Vagina (tissue), 2 donors: Measurements from ENCODE around the gene PRELID3B. TPM values are rescaled to one million over a fixed set of nuclear protein-coding genes. Genes with fewer than 3 reads are reported as not detected.
A peak's percentile ranks its signal among the peaks of the same experiment; 100 is the strongest.

Experiments used
- DNase-seq, 2 donors: peaks; one replicate each; pipeline ENCODE4 v3.0.0-alpha.2; 2017; ENCODE audit errors: extremely low spot score in 2 of 2
- H3K27ac ChIP-seq: fragments of 200-600 bp; sonication (generic); one replicate; pipeline ENCODE4 v1.5.1; 2019
- H3K27me3 ChIP-seq: fragments of 200-600 bp; sonication (generic); one replicate; pipeline ENCODE4 v1.5.1; 2019
- H3K36me3 ChIP-seq, 2 donors: fragments of 200-600 bp; sonication (generic); one replicate each; pipeline ENCODE4 v1.5.1; 2017 to 2019
- H3K4me1 ChIP-seq: fragments of 200-600 bp; sonication (generic); one replicate; pipeline ENCODE4 v1.5.1; 2019
- H3K4me3 ChIP-seq, 2 donors: fragments of 200-600 bp; sonication (generic); 1 replicate in 1 of 2; 2 replicates in 1 of 2; pipeline ENCODE4 v1.5.1; 2016 to 2019
- H3K9me3 ChIP-seq: fragments of 200-600 bp; sonication (generic); one replicate; pipeline ENCODE4 v1.5.1; 2019
- CTCF ChIP-seq, 3 experiments: fragments of 450-650 bp in 2 of 3; fragments of 200-600 bp in 1 of 3; sonication (generic) in 1 of 3; IDR thresholded peaks; one replicate each; pipeline ENCODE4 v1.5.1; 2017 to 2019; ENCODE audit warnings: antibody characterized with exemption in 3 of 3, mild to moderate bottlenecking in 2 of 3, moderate library complexity in 2 of 3
- POLR2A ChIP-seq, 2 donors: fragments of 450-650 bp; IDR thresholded peaks; one replicate each; pipeline ENCODE4 v1.6.1; 2017; ENCODE audit warnings: antibody characterized with exemption in 2 of 2, mild to moderate bottlenecking in 2 of 2, moderate library complexity in 2 of 2
- POLR2AphosphoS5 ChIP-seq, 2 donors: sonication (generic); formaldehyde crosslinking; IDR thresholded peaks; one replicate each; pipeline ENCODE4 v1.9.0; 2017; ENCODE audit warnings: antibody characterized with exemption in 2 of 2, mild to moderate bottlenecking in 2 of 2, low read depth in 1 of 2; ENCODE audit not compliant: insufficient read depth in 1 of 2
- intact Hi-C: fragments of 100-400 bp; cut with DNase I; formaldehyde crosslinking; loops from one replicate; pipeline ENCODE4 v1.15.1; 2023
- total RNA-seq: library from RNA; depleted of rRNA; stranded (reverse); fragments of >200 nt; gene quantifications from one replicate; pipeline ENCODE4 v1.2.3, GENCODE V29; 2016

Gene PRELID3B
- total RNA-seq, 1 donor from 2014 or later, result 73.4 TPM

DNA sequence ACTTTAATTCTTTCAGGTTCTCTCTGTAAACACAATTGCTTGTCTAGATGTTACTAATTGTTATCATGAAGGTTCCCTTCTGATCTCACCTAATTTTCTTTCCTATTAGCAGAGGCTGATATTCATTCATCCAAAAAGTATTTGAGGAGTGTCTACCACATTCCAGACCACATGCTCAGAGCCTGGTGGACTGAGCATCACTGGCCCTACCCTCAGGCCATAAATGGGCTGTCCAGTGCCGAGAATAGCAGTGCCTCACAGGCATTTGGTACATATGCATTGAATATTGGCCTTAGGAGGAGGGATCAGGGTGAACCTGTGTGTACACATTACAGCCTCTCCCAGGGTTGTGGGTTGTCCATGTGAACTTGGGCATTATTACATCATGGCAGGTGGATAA lies 40.4 kb upstream of the PRELID3B start:
- intact Hi-C loops, result no loop called here
- TF ChIP-seq POLR2A (IDR thresholded peaks at IDR 0.05) (no peak), CTCF (IDR thresholded peaks at IDR 0.05) (no peak), POLR2AphosphoS5 (IDR thresholded peaks at IDR 0.05; ENCODE audit: insufficient read depth in 1 of 2, low read depth in 1 of 2) (no peak)
- no peak overlapping the region for H3K27ac ChIP-seq

GRCh38 chr20:59082077-59082740 lies 39.6 kb upstream of the PRELID3B start:
- no peak overlapping the region for H3K4me3 ChIP-seq
- no peaks in the 10 kb centered on the region for H3K27me3 ChIP-seq
- DNase-seq, result no peak
- no peaks in the 10 kb centered on the region for H3K9me3 ChIP-seq
- TF ChIP-seq POLR2A (IDR thresholded peaks at IDR 0.05) (no peak), CTCF (IDR thresholded peaks at IDR 0.05) (peak in 1 of 3 experiments; percentile 18)
- no peaks in the 10 kb centered on the region for H3K4me1 ChIP-seq
- no peak overlapping the region for H3K27ac ChIP-seq
- no peaks in the 10 kb centered on the region for H3K36me3 ChIP-seq
- intact Hi-C loops, result no loop called here

More for the DNA sequence above, 40.4 kb upstream of the PRELID3B start:
- DNase-seq, result no peak
- no peaks in the 10 kb centered on the region for H3K9me3 ChIP-seq
- H3K27me3 ChIP-seq, result no peaks in the 10 kb centered on the region
- no peaks in the 10 kb centered on the region for H3K4me1 ChIP-seq
- no peaks in the 10 kb centered on the region for H3K36me3 ChIP-seq
- no peak overlapping the region for H3K4me3 ChIP-seq

DNA sequence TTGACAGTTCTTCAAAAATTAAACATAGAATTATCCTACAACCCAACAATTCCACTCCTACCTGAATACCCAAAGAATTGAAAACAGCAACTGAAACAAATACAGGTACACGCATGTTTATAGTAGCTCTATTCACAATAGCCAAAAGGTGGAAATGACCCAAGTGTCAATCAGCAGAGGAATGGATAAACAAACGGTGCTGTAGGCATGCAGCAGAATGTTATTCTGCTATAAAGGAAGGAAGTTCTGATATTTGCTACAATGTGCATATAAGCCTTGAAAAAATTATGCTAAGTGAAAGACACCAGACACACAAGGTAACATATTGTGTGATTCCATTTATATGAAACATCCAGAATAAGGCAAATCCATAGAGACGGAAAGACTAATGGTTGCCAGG lies 38.5 kb upstream of the PRELID3B start:
- Histone ChIP-seq H3K9me3 (no peaks in the 10 kb centered on the region), H3K4me3 (no peak overlapping the region), H3K27ac (no peak overlapping the region), H3K36me3 (no peaks in the 10 kb centered on the region), H3K4me1 (no peaks in the 10 kb centered on the region), H3K27me3 (no peaks in the 10 kb centered on the region)
- intact Hi-C loops, result no loop called here
- DNase-seq, result no peak
- no peak for TF ChIP-seq POLR2A (IDR thresholded peaks at IDR 0.05)
- TF ChIP-seq CTCF (IDR thresholded peaks at IDR 0.05), result no peak
- no peak for TF ChIP-seq POLR2AphosphoS5 (IDR thresholded peaks at IDR 0.05; ENCODE audit: insufficient read depth in 1 of 2, low read depth in 1 of 2)

DNA sequence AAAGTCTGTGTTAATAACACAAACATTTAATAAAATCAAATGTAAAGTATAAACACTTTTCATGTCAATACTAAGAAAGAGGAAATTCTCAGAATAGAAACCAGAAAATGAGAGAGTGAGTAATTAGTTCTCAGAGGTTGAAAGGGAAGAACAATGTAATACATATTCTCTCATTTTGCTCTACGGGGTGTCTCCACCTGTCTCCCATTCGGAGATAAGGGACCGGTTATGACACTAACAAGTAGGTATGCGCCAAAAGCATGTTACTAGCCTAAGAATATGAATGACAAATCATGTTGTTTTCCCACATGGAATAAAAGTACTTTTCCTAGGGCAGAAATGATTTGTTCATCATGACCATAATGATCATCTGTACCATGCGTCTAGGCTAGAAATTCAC lies 35.6 kb upstream of the PRELID3B start:
- Histone ChIP-seq H3K27me3 (no peaks in the 10 kb centered on the region), H3K27ac (no peak overlapping the region), H3K4me3 (no peak overlapping the region), H3K4me1 (no peaks in the 10 kb centered on the region), H3K36me3 (no peaks in the 10 kb centered on the region), H3K9me3 (no peaks in the 10 kb centered on the region)
- TF ChIP-seq POLR2AphosphoS5 (IDR thresholded peaks at IDR 0.05; ENCODE audit: insufficient read depth in 1 of 2, low read depth in 1 of 2) (no peak), POLR2A (IDR thresholded peaks at IDR 0.05) (no peak), CTCF (IDR thresholded peaks at IDR 0.05) (no peak)
- intact Hi-C loops, result no loop called here
- DNase-seq, result no peak

DNA sequence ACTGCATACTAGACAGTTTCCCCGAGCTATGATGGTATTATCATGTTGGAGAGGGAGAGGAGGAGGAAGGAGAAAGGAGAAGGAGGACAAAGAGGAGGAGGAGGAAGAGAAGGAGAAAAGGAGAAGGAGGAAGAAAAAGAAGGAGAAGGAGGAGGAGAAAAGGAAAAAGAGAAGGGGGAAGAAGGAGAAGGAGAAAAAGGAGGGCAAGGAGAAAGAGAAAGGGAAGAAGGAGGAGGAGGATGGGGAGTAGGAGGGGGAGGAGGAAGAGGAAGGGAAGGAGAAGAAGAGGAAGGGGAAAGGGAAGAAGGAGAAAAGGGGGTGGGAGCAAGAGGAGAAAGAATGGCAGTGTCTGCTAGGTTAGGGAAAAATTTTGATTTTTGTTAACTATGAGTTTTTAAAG lies 35.1 kb upstream of the PRELID3B start:
- Histone ChIP-seq H3K4me1 (no peaks in the 10 kb centered on the region), H3K4me3 (no peak overlapping the region), H3K36me3 (no peaks in the 10 kb centered on the region), H3K27ac (no peak overlapping the region), H3K27me3 (no peaks in the 10 kb centered on the region), H3K9me3 (no peaks in the 10 kb centered on the region)
- TF ChIP-seq POLR2AphosphoS5 (IDR thresholded peaks at IDR 0.05; ENCODE audit: insufficient read depth in 1 of 2, low read depth in 1 of 2), result no peak
- TF ChIP-seq CTCF (IDR thresholded peaks at IDR 0.05), result no peak
- no peak for TF ChIP-seq POLR2A (IDR thresholded peaks at IDR 0.05)
- DNase-seq, result no peak
- intact Hi-C loops, result no loop called here
